Activated naive CD4-positive, alpha-beta T cell (primary cell): Measurements from ENCODE around the gene PNPT1.

ENCODE experiments used
- DNase-seq, 4 experiments: peaks; one replicate each; lab custom pipeline; 2025; lab: John Stamatoyannopoulos, UW

The PNPT1 gene

GRCh38 chr2:55668956-55669355 lies 24.7 kb downstream of the PNPT1 start:
- no peak for DNase-seq

- DNase-seq: no peak
Measured at GRCh38 chr2:55653255-55653654, 40.4 kb downstream of the PNPT1 start.

DNA sequence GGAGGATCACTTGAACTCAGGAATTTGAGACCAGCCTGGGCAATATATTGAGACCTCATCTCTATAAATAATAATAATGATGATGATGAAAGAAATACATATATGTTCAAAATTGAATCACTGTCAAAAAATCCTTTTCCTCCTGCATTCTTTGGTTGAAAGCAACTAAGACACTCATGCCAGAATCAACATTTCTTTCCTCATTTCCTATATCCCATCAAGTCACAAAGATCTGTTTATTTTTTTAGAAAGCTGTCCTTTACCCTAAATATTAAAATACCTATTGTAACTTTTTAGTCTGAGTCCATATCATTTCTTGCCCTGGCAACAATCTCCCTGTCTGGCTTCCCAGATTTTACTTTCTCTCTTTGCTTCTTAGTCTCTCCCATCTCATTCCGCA lies 44.4 kb downstream of the PNPT1 start:
- no peak for DNase-seq

- DNase-seq: no peak
Measured at GRCh38 chr2:55636831-55637230, 56.8 kb downstream of the PNPT1 start.

- DNase-seq: no peak
Measured at GRCh38 chr2:55628931-55629330, 64.7 kb downstream of the PNPT1 start.

DNA sequence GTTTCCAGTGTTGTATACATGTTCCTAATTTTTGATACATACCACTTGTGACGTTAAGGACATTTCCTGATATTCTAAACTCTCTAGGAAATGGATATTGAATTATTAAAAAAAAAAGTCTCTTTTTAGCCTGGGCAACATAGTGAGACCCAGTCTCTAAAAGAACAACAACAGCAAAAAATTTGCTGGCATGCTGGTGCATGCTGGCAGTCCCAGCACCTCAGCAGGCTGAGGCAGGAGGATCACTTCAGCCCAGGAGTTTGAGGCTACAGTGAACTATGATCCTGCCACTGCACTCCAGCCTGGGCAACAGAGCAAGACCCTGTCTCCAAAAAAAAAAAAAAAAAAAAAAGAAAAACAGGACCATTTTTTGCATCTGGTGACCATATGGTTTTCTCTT lies 65.7 kb downstream of the PNPT1 start:
- DNase-seq: no peak

DNA sequence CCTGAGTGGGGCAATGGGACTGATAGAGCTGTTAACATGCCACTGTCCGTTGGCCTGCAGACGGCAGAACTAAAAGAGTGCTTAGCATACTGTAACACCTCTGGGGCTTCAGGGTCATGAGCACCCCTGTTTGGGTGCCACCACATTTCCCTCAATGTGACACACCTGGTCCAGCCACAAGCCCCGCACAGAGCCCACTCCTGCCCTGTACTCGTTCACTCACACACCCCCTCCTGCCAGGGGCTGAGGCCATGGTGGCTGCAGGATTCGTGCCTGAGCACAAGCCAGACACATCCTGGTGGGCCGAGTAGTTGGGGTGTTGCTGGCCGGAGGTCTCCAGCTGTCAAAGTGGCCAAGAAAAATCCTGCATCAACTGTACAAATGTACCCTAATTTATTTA lies 71.8 kb downstream of the PNPT1 start:
- no peak for DNase-seq

- no peak for DNase-seq
Measured at GRCh38 chr2:55620123-55620779, 73.4 kb downstream of the PNPT1 start.

- peak in 3 of 4 experiments; percentile 5 to 31 (median 29) for DNase-seq
Measured at GRCh38 chr2:55618275-55619055, 75.2 kb downstream of the PNPT1 start.

GRCh38 chr2:55618025-55618274 lies 75.7 kb downstream of the PNPT1 start:
- DNase-seq: no peak

DNA sequence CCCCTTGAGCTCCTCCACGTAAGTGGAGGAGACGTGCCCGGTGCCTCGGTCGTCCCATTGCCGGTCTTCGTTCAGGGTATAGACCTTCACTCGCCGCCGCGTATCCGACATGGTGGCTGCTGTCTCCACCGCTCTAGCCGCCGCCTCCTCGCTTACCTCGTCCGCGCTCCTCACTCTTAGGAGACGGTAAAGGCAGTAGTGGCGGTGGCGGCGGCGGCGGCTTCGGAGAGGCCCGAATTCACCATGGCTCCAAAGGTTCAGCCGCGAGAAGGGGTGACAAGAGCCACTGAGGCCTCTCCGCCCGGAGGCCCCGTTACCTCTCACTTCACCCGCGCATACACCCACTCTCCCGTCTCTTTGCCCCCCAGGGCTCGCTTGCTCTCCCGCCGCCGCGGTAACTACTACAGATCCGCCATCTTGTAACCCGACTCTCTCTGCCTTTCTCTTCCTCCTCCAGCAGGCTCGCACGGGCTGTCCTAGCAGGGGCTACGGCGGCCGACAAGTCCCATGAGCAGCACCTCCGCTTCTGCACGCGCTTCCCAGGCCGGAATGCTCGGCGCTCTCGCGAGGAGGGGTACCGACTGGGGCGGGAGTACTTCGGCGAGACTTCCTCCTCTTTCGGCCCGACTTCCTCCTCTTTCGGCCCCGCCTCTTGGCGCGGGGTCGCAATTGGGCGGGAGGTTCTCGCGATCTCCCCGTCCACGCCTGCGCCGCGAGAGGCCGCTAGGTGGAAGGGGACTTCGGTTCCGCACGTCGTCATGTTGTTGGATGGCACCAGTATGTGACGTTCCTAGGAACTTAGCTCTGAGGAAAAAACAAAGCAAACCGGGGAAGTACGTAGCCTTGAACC lies 76.2 kb downstream of the PNPT1 start, which contains the start of gene PPP4R3B:
Gene PPP4R3B, minus strand, starts transcription at position 448 of the 850 bp plus-strand sequence. Its CDS starts 337 bp downstream, at position 111.
- peak; percentile 90 to 98 (median 96) for DNase-seq

- DNase-seq: peak in 2 of 4 experiments; percentile 10 to 12
Measured at GRCh38 chr2:55616551-55617174, 77.0 kb downstream of the PNPT1 start.

GRCh38 chr2:55611997-55612396 lies 81.6 kb downstream of the PNPT1 start:
- no peak for DNase-seq

DNA sequence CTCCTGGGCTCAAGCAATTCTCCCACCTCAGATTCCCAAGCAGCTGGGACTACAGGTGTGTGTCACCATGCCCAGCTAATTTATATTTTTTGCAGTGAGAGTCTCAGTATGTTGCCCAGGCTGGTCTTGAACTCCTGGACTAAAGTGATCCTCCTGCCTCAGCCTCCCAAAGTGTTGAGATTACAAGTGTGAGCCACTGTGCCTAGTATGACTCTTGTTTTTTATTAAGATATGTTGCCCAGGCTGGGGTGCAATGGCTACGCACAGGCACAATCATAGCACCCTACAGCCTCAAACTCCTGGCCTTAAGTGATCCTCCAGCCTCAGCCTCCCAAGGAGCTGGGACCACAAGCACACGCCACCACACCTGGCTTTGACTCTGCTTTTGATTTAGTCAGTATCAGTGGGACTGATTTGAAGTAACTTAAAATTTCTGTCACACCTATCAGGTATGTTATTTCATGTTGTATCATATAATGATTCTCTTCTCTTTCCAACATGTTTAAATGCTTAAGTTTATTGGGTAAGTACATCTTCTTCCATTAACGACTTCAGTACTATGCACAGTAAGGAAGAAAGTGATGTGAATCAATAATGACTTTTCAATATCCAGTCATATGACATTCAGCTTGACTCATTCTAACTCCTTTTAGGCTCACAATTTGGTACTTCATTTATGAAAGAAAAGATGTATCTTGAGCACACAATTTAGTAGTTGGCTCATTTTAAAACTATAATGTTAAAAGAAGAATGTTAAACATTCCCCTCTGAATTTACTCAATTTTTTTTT lies 82.5 kb downstream of the PNPT1 start:
- DNase-seq: no peak

DNA sequence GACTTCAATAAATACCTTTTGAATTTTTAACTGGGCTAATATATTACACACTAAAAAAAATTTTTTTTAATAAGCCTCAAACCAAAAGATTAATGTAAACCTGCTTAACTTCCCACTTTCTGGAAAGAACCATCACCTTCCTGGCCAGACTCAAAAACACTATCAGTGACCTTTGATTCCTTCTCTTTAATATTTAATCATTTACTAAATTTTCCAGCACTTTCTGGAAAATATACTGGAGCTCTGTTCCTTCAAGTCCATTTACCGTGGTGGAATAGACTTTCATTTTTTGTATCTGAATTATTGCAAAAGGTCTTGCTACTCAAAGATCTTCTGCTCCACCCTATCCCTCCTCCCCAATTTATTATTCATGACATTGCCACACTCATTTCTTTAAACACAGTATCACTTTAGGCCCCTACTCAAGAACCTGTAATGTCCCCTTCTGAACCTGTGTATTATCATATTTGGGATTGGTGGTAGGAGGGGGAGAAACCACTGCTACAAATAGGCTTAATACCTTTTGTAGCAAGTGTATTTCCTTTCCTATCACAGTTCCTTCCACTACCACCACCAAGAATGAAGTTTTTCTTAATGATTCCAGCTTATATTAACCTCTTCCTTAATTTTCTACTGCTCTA lies 83.6 kb downstream of the PNPT1 start:
- no peak for DNase-seq

DNA sequence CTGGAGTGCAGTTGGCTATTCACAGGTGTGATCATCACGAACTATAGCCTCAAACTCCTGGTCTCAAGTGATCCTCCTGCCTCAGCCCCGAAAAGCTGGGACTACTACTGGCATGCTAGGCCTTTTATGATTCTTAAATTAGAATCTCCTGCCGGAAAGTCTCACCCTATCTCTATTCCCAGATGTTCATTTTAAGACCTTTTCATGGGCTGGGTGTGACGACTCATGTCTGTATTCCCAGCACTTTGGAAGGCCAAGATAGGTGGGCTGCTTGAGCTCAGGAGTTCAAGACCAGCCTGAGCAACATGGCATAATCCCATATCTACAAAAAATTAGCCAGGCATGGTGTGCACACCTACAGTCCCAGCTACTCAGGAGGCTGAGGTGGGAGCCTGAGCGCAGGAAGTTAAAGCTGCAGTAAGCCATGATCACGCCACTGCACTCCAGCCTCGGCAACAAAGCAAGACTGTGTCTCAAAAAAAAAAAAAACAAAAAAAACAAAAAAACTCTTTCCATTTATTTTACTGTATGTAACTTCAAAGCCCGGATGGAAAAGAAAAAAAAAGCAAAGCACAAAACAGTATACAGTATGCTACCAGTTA lies 84.3 kb downstream of the PNPT1 start:
- no peak for DNase-seq

- DNase-seq: no peak
Measured at GRCh38 chr2:55607717-55608116, 85.9 kb downstream of the PNPT1 start.

- no peak for DNase-seq
Measured at GRCh38 chr2:55604027-55604565, 89.5 kb downstream of the PNPT1 start.

DNA sequence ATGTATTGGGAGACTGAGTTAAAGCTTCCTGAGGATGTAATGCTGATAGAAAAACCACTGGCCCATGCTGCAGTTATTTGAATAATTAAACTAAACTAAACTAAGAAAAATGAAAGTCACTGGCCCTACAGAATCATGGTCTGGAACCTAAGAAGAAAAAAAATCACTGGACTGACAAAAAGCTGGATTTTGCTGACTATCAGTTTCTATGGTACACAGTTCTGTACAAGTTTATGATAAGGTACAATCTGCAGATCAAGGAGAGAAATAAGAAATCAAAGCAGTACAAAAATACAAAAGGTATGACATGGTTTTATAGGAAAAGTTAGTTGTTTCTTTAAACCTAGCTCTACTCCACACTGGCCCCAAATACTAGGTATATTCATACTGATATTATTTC lies 91.8 kb downstream of the PNPT1 start:
- no peak for DNase-seq

GRCh38 chr2:55598056-55598795 lies 95.4 kb downstream of the PNPT1 start:
- DNase-seq: no peak
